ENCODE measurements around the gene PARVB. TPM values are rescaled to one million over a fixed set of nuclear protein-coding genes. Genes with fewer than 3 reads are reported as not detected.

The PARVB gene
- total and polyA plus RNA-seq, 2 of the 8 experiments (the other 6 are each of a cell fraction or from before 2014, with no cell fraction given) = 14.5 to 18.6 TPM

- DNase-seq (ENCODE audit: low read depth in 1 of 2, low spot score in 2 of 2) (no peak), FAIRE-seq (no peak)
- 100% methylated on average over 1 of the region's 1 CpG; no CpG with 5 or more reads in 1 of the 2 experiments for WGBS, 2 experiments (ENCODE audit: extremely low coverage in 1 of 2, insufficient coverage in 1 of 2, insufficient read length in 1 of 2, insufficient replicate concordance in 2 of 2, low coverage in 1 of 2, low lambda C conversion rate in 2 of 2, missing lambda C conversion rate in 1 of 2)
- Histone ChIP-seq H2BK15ac (ENCODE audit: low read length) (no peak overlapping the region), H3K18ac (ENCODE audit: extremely low read depth, low read length) (no peak overlapping the region), H3K27me3 (replicated peaks in 1 of 4; ENCODE audit: control insufficient read depth in 3 of 4, extremely low read depth in 1 of 4, insufficient read depth in 3 of 4, low read length in 3 of 4) (no peaks in the 10 kb centered on the region), H2AFZ (ENCODE audit: low read length) (no peak overlapping the region), H3K23me2 (ENCODE audit: low read depth, low read length) (no peaks in the 10 kb centered on the region), H4K5ac (ENCODE audit: insufficient read length, low read depth, low read length) (no peak overlapping the region), H4K8ac (ENCODE audit: extremely low read depth, insufficient read depth, low read length) (no peak overlapping the region), H2AK5ac (ENCODE audit: low read depth, low read length) (no peak overlapping the region), H3K4ac (replicated peaks; ENCODE audit: insufficient read length, low read depth, low read length) (no peak overlapping the region), H2BK5ac (ENCODE audit: low read depth, low read length) (no peak overlapping the region), H3K23ac (ENCODE audit: insufficient read length) (no peak overlapping the region), H3K4me2 (ENCODE audit: insufficient read depth in 1 of 2, low read depth in 2 of 2, low read length in 2 of 2) (no peak overlapping the region), H3K4me1 (replicated peaks in 1 of 4; ENCODE audit: control insufficient read depth in 3 of 4, insufficient read depth in 4 of 4, low read length in 3 of 4) (peaks cover 0 to 3% (median 0%) of the 10 kb centered on the region in 4 experiments; a peak in 1 of 7 replicates), H3K4me3 (ENCODE audit: extremely low read depth in 1 of 4, insufficient read depth in 2 of 4, low read depth in 3 of 4, low read length in 4 of 4) (no peak overlapping the region), H2BK120ac (replicated peaks; ENCODE audit: low read depth, low read length) (no peak overlapping the region), H3K56ac (replicated peaks; ENCODE audit: insufficient read length, low read depth, low read length) (no peak overlapping the region), H4K91ac (replicated peaks; ENCODE audit: insufficient read length, low read length) (no peak overlapping the region), H3K79me1 (ENCODE audit: low read depth, low read length) (no peaks in the 10 kb centered on the region; the same call in 1 of the 2 replicates), H3K79me2 (ENCODE audit: control insufficient read depth in 1 of 2, insufficient read depth in 2 of 2, low read length in 2 of 2) (no peaks in the 10 kb centered on the region), H3K36me3 (ENCODE audit: control insufficient read depth in 2 of 4, insufficient read depth in 4 of 4, low read length in 3 of 4) (no peaks in the 10 kb centered on the region), H4K20me1 (replicated peaks in 1 of 2; ENCODE audit: control insufficient read depth in 1 of 2, insufficient read depth in 2 of 2, low read length in 2 of 2) (no peaks in the 10 kb centered on the region), H3K9ac (replicated peaks in 1 of 4; ENCODE audit: extremely low read depth in 1 of 4, low read depth in 3 of 4, low read length in 3 of 4) (no peak overlapping the region), H2BK20ac (ENCODE audit: low read length) (no peak overlapping the region), H2BK12ac (ENCODE audit: low read depth, low read length) (no peak overlapping the region), H3K27ac (ENCODE audit: low read depth, low read length) (no peak overlapping the region), H3K14ac (ENCODE audit: insufficient read length) (no peak overlapping the region), H3K9me3 (ENCODE audit: insufficient read depth in 2 of 2, low read depth in 1 of 2, low read length in 1 of 2) (no peaks in the 10 kb centered on the region)
- ChIA-PET POLR2A (ENCODE audit: partially characterized antibody) (no interaction called here), CTCF (ENCODE audit: partially characterized antibody) (interaction anchor here (1.8 kb wide), 1 partner anchor 52 kb away, joined by 5 read pairs; no protein-coding TSS in a partner anchor)
- TF ChIP-seq EP300 (IDR thresholded peaks at IDR 0.05; ENCODE audit: borderline replicate concordance in 1 of 2, low read depth in 2 of 2, low read length in 2 of 2) (no peak), KDM4A (IDR thresholded peaks at IDR 0.05; ENCODE audit: low read depth, low read length, severe bottlenecking) (no peak), PHF8 (conservative IDR thresholded peaks at IDR 0.05; ENCODE audit: low read depth, low read length) (no peak), GABPA (IDR thresholded peaks at IDR 0.05; ENCODE audit: borderline replicate concordance, insufficient read depth, low read length) (no peak), TEAD4 (IDR thresholded peaks at IDR 0.05; ENCODE audit: low read depth, low read length) (no peak), JUN (IDR thresholded peaks at IDR 0.05; ENCODE audit: low read depth, low read length) (no peak)
- TF ChIP-seq, protein P1, sequence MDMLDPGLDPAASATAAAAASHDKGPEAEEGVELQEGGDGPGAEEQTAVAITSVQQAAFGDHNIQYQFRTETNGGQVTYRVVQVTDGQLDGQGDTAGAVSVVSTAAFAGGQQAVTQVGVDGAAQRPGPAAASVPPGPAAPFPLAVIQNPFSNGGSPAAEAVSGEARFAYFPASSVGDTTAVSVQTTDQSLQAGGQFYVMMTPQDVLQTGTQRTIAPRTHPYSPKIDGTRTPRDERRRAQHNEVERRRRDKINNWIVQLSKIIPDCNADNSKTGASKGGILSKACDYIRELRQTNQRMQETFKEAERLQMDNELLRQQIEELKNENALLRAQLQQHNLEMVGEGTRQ (IDR thresholded peaks at IDR 0.05; ENCODE audit: low read length) = no peak
These were observed 21.0 kb downstream of the PARVB start for GRCh38 chr22:44045145-44045544.
